Activated CD8-positive, alpha-beta memory T cell treated with anti-CD3 and anti-CD28 coated beads, Interleukin-2, amount 10 ng/mL, durations not matched to agents 7 days and 5 days (primary cell): ENCODE results near the gene C12orf54. TPM values are rescaled to one million over a fixed set of nuclear protein-coding genes. Genes with fewer than 3 reads are reported as not detected.
A peak's percentile ranks its signal among the peaks of the same experiment; 100 is the strongest.
"Not testable (repeated sequence)": the region's sequence is repeated elsewhere in the genome, so short reads cannot be mapped to it uniquely, and the experiment has no call there.

Source experiments
- ATAC-seq: fragments of 150-1000 bp; cut with Tn5 transposase; one replicate; pipeline ENCODE4 v1.10.0; 2021; ENCODE audit warnings: moderate library complexity
- CTCF ChIA-PET: fragments of 350-600 bp; sonication (Branson Sonifier 250); formaldehyde crosslinking; loops from one replicate; lab custom pipeline; 2021; ENCODE audit warnings: antibody characterized with exemption; lab: Charles Lee
- DNase-seq: peaks from one replicate; pipeline ENCODE4 v3.0.0-alpha.2; 2020
- H3K27ac Mint-ChIP-seq: one replicate; pipeline ENCODE4 v1.8.0; 2021; ENCODE audit warnings: mild to moderate bottlenecking, mixed read lengths
- H3K27me3 Mint-ChIP-seq: one replicate; pipeline ENCODE4 v1.8.0; 2021; ENCODE audit warnings: mixed read lengths
- H3K36me3 Mint-ChIP-seq: one replicate; pipeline ENCODE4 v1.8.0; 2021; ENCODE audit warnings: mild to moderate bottlenecking, mixed read lengths
- H3K4me1 Mint-ChIP-seq: one replicate; pipeline ENCODE4 v1.8.0; 2021; ENCODE audit warnings: mixed read lengths
- H3K4me3 Mint-ChIP-seq: one replicate; pipeline ENCODE4 v1.8.0; 2021; ENCODE audit warnings: mild to moderate bottlenecking, moderate library complexity, mixed read lengths
- H3K9me3 Mint-ChIP-seq: one replicate; pipeline ENCODE4 v1.8.0; 2022; ENCODE audit warnings: low read depth, mixed read lengths
- total RNA-seq, 2 experiments: library from RNA; stranded (reverse); gene quantifications; one replicate each; pipeline ENCODE4 v1.2.3, GENCODE V29; 2021

The C12orf54 gene
- total RNA-seq, 2 experiments from 2014 or later: not detected

DNA sequence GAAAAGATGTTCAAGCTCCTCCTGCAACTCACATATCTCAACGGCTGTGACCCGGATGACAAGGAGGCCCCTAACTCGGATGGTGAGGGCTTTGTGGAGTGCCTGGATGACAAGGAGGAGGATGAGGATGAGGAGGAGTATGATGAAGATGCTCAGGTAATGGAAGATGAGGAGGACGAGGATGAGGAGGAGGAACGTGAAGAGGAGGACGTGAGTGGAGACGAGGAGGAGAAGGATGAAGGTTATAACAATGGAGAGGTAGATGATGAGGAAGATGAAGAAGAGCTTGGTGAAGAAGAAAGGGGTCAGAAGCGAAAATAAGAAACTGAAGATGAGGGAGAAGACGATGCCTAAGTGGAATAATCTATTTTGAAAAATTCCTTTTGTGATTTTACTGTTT, 9.2 kb upstream of the C12orf54 start:
- Mint-ChIP-seq H3K27me3 (peaks cover 14% of the 10 kb centered on the region), H3K9me3 (peaks cover 24% of the 10 kb centered on the region), H3K27ac (no peak overlapping the region), H3K4me3 (no peak overlapping the region), H3K4me1 (no peaks in the 10 kb centered on the region), H3K36me3 (peaks cover 2% of the 10 kb centered on the region)
- CTCF ChIA-PET: no interaction called here
- no peak for ATAC-seq
- DNase-seq: no peak

DNA sequence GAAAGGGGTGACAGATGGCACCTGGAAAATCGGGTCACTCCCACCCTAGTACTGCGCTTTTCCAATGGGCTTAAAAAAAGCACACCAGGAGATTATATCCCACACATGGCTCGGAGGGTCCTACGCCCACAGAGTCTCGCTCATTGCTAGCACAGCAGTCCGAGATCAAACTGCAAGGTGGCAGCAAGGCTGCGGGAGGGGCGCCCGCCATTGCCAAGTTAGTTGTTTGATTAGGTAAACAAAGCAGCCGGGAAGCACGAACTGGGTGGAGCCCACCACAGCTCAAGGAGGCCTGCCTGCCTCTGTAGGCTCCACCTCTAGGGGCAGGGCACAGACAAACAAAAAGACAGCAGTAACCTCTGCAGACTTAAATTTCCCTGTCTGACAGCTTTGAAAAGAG, 7.8 kb upstream of the C12orf54 start:
- H3K9me3 Mint-ChIP-seq: peaks cover 19% of the 10 kb centered on the region
- CTCF ChIA-PET, H3K36me3 Mint-ChIP-seq, ATAC-seq, H3K27ac Mint-ChIP-seq, H3K4me3 Mint-ChIP-seq, DNase-seq, H3K4me1 Mint-ChIP-seq: not testable (repeated sequence)
- peaks cover 14% of the 10 kb centered on the region for H3K27me3 Mint-ChIP-seq

DNA sequence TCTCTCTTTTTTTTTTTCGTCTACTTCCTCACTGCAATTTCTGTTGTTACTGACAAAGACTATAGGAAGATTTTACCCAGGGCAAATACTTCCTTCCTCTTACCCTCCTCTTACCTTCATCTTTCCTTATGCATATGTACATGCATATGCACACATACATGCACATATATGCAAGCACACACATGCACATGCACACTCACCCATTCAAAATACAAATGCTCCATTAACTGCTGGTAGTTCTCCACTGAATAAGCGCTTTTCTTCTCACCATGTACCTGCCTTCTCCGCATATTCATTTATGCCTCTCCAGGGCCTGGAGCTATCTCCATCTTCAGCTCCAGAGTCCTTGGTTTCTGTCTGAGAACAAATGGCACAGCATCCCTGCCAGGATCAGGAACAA, 632 bp downstream of the C12orf54 start:
- peaks cover 13% of the 10 kb centered on the region for H3K27me3 Mint-ChIP-seq
- no peaks in the 10 kb centered on the region for H3K4me1 Mint-ChIP-seq
- DNase-seq (no peak), ATAC-seq (no peak)
- no peaks in the 10 kb centered on the region for H3K36me3 Mint-ChIP-seq
- CTCF ChIA-PET: no interaction called here
- no peak overlapping the region for H3K27ac Mint-ChIP-seq
- H3K9me3 Mint-ChIP-seq: peaks cover 3% of the 10 kb centered on the region
- no peak overlapping the region for H3K4me3 Mint-ChIP-seq

DNA sequence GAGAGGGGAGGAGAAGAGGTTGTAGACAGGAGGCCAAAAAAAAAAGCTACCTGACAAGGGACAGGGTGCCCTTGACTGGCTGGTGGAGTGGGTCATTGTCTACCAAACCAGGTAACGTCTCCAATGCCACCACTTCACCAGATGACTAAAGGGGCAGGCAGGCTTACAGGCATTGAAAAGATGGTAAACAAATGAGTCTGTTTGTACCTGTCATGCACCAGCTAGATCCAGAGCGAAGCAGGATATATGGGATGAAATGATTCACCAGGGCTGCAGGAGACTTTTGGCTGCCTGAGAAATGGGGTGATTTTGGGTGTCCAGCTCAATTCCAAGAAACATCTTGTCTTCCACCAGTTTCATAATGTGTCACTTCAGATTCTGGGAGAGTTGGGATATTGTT, 4.0 kb downstream of the C12orf54 start:
- H3K36me3 Mint-ChIP-seq: no peaks in the 10 kb centered on the region
- peaks cover 15% of the 10 kb centered on the region for H3K27me3 Mint-ChIP-seq
- peaks cover 9% of the 10 kb centered on the region for H3K4me1 Mint-ChIP-seq
- CTCF ChIA-PET: no interaction called here
- DNase-seq (no peak), ATAC-seq (no peak)
- no peaks in the 10 kb centered on the region for H3K9me3 Mint-ChIP-seq
- no peak overlapping the region for H3K4me3 Mint-ChIP-seq
- H3K27ac Mint-ChIP-seq: no peak overlapping the region

DNA sequence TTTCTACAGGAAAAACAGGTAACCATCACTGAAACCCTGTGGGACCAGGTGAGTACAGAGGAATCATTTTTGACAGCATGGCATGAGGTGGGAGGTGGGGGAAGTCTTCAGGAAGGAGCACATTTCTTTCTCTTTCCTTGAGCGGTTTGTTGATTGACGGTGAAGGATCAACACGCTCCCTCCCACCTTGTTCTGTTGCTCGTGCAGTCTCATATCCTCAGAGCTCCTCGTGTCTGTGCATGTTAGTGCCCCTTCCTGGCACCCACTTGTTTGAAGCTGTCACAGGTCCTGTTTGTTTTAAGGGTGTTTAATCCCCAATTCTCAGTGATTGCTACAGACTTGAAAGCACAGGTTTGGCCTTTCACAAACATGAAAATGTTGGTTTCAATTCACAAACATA, 4.4 kb downstream of the C12orf54 start:
- H3K4me3 Mint-ChIP-seq: no peak overlapping the region
- H3K27ac Mint-ChIP-seq: no peak overlapping the region
- CTCF ChIA-PET: no interaction called here
- no peaks in the 10 kb centered on the region for H3K36me3 Mint-ChIP-seq
- H3K4me1 Mint-ChIP-seq: peaks cover 9% of the 10 kb centered on the region
- no peaks in the 10 kb centered on the region for H3K9me3 Mint-ChIP-seq
- H3K27me3 Mint-ChIP-seq: peaks cover 15% of the 10 kb centered on the region
- ATAC-seq (no peak), DNase-seq (no peak)

DNA sequence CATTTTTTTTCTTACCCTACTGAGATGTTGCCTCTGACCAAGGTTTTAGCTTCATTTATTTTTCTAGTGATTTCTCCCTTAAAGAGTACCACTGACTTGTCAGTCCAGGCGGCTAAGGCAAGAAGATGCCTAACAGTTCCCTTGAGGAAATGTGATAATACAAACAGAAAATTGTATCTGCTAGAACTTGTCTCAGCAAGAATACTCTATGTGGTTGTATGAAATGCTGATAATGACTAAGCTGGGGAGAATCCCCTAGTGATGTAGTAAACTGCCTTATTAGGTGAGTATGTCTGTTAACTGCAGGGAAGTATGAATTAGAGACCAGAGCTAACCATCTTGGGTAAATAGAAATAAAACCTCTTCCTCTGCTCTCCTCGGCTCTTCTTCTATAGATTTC, 6.7 kb downstream of the C12orf54 start:
- H3K27ac Mint-ChIP-seq: peak overlapping the region; percentile 47
- H3K27me3 Mint-ChIP-seq: peaks cover 14% of the 10 kb centered on the region
- H3K9me3 Mint-ChIP-seq: no peaks in the 10 kb centered on the region
- H3K4me1 Mint-ChIP-seq: peaks cover 9% of the 10 kb centered on the region
- no peaks in the 10 kb centered on the region for H3K36me3 Mint-ChIP-seq
- H3K4me3 Mint-ChIP-seq: no peak overlapping the region
- CTCF ChIA-PET: no interaction called here
- DNase-seq: no peak
- ATAC-seq: peak; percentile 91

DNA sequence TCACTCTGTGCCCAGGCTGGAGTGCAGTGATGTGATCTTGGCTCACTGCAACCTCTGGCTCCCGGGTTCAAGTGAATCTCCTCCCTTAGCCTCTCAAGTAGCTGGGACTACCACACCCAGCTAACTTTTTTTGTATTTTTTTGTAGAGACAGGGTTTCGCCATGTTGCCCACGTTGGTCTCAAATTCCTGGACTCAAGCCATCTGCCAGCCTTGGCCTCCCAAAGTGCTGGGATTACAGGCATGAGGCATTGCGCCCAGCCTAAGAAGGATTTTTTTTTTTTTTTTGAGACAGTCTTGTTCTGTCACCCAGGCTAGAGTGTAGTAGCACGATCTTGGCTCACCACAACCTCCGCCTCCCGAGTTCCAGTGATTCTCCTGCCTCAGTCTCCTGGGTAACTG, 7.2 kb downstream of the C12orf54 start:
- H3K4me1 Mint-ChIP-seq, DNase-seq, ATAC-seq, H3K36me3 Mint-ChIP-seq, CTCF ChIA-PET, H3K9me3 Mint-ChIP-seq, H3K4me3 Mint-ChIP-seq: not testable (repeated sequence)
- Mint-ChIP-seq H3K27me3 (peaks cover 14% of the 10 kb centered on the region), H3K27ac (peak overlapping the region; percentile 47)

DNA sequence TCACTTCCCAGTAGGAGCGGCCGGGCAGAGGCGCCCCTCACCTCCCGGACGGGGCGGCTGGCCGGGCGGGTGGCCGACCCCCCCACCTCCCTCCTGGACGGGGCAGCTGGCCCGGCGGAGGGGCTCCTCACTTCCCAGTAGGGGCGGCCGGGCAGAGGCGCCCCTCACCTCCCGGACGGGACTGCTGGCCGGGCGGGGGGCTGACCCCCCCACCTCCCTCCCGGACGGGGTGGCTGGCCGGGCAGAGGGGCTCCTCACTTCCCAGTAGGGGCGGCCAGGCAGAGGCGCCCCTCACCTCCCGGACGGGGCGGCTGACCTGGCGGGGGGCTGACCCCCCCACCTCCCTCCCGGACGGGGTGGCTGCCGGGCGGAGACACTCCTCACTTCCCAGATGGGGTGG, 18.0 kb downstream of the C12orf54 start:
- H3K27ac Mint-ChIP-seq, H3K9me3 Mint-ChIP-seq, H3K4me1 Mint-ChIP-seq, H3K4me3 Mint-ChIP-seq, CTCF ChIA-PET, ATAC-seq, DNase-seq, H3K36me3 Mint-ChIP-seq: not testable (repeated sequence)
- H3K27me3 Mint-ChIP-seq: peaks cover 25% of the 10 kb centered on the region

DNA sequence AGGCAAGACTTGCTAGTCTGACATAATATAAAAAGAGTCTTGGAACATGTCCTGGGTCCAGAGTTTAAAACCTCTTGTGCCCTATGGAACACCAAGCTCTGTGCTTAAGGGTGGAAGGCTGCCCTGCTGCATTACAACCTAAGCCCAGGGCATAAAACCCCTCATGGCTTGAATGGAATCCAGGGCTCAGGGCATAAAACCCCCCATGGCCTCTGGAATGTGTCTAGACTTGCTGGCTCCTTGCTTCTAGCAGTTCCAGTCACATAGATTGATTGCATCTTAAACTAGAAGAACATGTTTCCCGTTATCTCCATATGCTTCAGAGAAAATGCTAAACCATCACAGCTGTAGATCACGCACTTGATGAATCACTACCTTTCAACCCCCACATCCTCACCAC, 24.5 kb downstream of the C12orf54 start:
- peaks cover 46% of the 10 kb centered on the region for H3K27me3 Mint-ChIP-seq
- DNase-seq, CTCF ChIA-PET, H3K4me1 Mint-ChIP-seq, H3K9me3 Mint-ChIP-seq, H3K4me3 Mint-ChIP-seq, H3K27ac Mint-ChIP-seq, ATAC-seq, H3K36me3 Mint-ChIP-seq: not testable (repeated sequence)

DNA sequence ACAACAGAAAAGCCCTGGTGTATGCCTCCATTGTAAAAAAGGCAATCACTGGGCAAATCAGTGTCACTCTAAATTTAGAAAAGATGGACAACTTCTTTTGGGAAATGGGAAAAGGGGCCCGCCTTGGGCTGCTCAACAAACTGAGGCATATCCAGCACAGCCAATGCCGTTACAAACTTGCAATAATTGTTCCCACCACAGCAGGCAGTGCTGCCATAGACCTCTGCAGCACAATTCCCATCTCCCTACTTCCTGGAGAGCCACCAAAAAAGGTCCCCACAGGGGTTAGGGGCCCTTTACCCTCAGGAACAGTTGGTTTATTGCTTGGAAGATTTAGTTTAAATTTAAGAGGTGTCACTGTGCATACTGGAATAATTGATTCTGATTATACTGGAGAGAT, 26.7 kb downstream of the C12orf54 start:
- DNase-seq (no peak), ATAC-seq (no peak)
- CTCF ChIA-PET: no interaction called here
- Mint-ChIP-seq H3K36me3 (peaks cover 2% of the 10 kb centered on the region), H3K9me3 (peaks cover 2% of the 10 kb centered on the region), H3K4me3 (no peak overlapping the region), H3K4me1 (no peaks in the 10 kb centered on the region), H3K27ac (no peak overlapping the region), H3K27me3 (peaks cover 35% of the 10 kb centered on the region)

DNA sequence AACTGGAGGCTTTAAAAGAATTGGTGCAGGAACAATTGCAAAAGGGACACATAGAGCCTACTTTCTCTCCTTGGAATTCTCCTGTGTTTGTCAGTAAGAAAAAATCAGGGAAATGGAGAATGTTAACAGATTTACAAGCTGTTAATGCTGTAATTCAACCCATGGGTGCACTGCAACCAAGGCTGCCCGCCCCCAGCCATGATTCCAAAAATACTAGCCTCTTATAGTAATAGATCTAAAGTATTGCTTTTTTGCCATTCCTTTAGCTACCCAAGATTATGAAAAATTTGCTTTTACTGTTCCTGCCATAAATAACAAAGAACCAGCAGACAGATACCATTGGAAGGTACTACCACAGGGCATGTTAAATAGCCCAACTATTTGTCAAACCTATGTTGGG, 27.8 kb downstream of the C12orf54 start:
- Mint-ChIP-seq H3K4me3 (no peak overlapping the region), H3K4me1 (no peaks in the 10 kb centered on the region), H3K36me3 (peaks cover 2% of the 10 kb centered on the region), H3K27me3 (peaks cover 29% of the 10 kb centered on the region), H3K27ac (no peak overlapping the region), H3K9me3 (peaks cover 2% of the 10 kb centered on the region)
- ATAC-seq: no peak
- CTCF ChIA-PET: no interaction called here
- DNase-seq: no peak

DNA sequence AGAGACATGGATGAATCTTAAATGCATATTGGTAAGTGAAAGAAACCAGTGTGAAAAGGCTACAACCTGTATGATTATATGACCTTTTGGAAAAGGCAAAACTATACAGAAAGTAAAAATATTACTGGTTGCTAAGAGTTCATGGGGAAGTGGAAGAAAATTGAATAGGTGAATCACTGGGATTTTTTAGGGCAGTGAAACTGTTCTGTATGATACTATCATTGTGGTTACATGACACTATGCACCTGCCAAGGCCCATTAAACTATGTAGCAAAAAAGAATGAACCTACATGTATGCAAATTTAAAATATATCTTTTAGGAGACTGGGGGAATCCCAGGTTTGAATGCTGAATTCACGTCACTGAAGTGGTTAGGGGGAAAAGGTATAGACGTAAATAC, 30.6 kb downstream of the C12orf54 start:
- H3K4me3 Mint-ChIP-seq: no peak overlapping the region
- CTCF ChIA-PET: no interaction called here
- DNase-seq: no peak
- peaks cover 2% of the 10 kb centered on the region for H3K36me3 Mint-ChIP-seq
- H3K27ac Mint-ChIP-seq: no peak overlapping the region
- no peak for ATAC-seq
- H3K27me3 Mint-ChIP-seq: peaks cover 16% of the 10 kb centered on the region
- peaks cover 2% of the 10 kb centered on the region for H3K9me3 Mint-ChIP-seq
- H3K4me1 Mint-ChIP-seq: no peaks in the 10 kb centered on the region

DNA sequence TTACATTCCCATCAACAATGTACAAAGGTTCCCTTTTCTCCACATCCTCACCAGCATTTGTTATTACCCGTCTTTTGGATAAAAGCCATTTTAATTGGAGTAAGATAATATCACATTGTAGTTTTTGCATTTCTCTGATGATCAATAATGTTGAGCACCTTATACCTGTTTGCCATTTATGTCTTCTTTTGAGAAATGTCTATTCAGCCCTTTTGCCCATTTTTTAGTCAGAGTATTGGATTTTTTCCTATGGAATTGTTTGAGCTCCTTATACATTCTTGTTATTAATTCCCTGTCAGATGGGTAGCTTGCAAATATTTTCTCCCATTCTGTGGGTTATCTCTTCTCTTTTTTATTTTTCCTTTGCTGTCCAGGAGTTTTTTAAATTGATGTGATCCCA, 32.4 kb downstream of the C12orf54 start:
- Mint-ChIP-seq H3K4me1 (no peaks in the 10 kb centered on the region), H3K27ac (no peak overlapping the region), H3K4me3 (no peak overlapping the region), H3K36me3 (peaks cover 2% of the 10 kb centered on the region), H3K9me3 (peaks cover 2% of the 10 kb centered on the region), H3K27me3 (peaks cover 16% of the 10 kb centered on the region)
- CTCF ChIA-PET: no interaction called here
- ATAC-seq: no peak
- no peak for DNase-seq

DNA sequence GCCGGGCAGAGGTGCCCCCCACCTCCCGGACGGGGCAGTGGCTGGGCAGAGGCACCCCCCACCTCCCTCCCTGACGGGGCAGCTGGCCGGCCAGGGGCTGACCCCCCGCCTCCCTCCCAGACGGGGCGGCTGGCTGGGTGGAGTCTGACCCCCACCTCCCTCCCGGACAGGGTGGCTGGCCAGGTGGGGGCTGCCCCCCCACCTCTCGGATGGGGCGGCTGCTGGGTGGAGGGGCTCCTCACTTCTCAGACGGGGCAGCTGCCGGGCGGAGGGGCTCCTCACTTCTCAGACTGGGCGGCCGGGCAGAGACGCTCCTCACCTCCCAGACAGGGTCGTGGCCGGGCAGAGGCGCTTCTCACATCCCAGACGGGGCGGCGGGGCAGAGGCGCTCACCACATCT, 38.1 kb downstream of the C12orf54 start:
- H3K36me3 Mint-ChIP-seq, DNase-seq, H3K4me1 Mint-ChIP-seq, H3K27ac Mint-ChIP-seq, H3K27me3 Mint-ChIP-seq, CTCF ChIA-PET, H3K4me3 Mint-ChIP-seq, ATAC-seq, H3K9me3 Mint-ChIP-seq: not testable (repeated sequence)

DNA sequence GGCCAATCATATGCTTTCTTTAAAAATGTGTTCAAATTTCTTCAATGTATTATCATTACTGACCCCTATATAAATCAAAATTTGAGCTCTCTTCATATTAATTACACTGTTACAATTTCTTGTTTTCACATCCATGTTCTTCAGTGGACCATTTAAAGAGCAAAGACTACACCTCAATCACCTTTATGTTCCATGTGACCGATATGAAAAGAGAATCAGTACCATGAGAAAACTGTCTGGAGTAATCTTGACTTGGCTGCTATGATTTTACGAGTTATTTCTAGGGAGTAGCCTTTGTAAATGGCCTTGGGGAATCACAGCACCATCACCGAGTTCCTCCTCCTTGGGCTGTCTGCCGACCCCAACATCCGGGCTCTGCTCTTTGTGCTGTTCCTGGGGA, 43.0 kb downstream of the C12orf54 start, which contains the start of gene OR8S1:
OR8S1 (plus strand) TSS at position 301 of the 400 bp plus-strand sequence; CDS start at position 301, 0 bp downstream.
- H3K9me3 Mint-ChIP-seq: no peaks in the 10 kb centered on the region
- no peak within 1 kb of the TSS for H3K27ac Mint-ChIP-seq
- H3K27me3 Mint-ChIP-seq: peaks cover 3% of the 10 kb centered on the region
- DNase-seq (no peak), ATAC-seq (no peak)
- CTCF ChIA-PET: no interaction called here
- no peaks in the 10 kb centered on the region for H3K36me3 Mint-ChIP-seq
- H3K4me1 Mint-ChIP-seq: no peaks in the 10 kb centered on the region
- H3K4me3 Mint-ChIP-seq: no peak within 1 kb of the TSS
